ENCODE results near the gene FXR1.

GRCh38 chr3:180990505-180990904, 78.0 kb downstream of the FXR1 start:
- TF ChIP-seq CTCF (IDR thresholded peaks at IDR 0.05) (no peak), POLR2A (IDR thresholded peaks at IDR 0.05) (no peak)
